RPMI7951 (cell line): ENCODE measurements around the gene AOC3. TPM values are rescaled to one million over a fixed set of nuclear protein-coding genes. Genes with fewer than 3 reads are reported as not detected.
"Not testable (repeated sequence)": the region's sequence is repeated elsewhere in the genome, so short reads cannot be mapped to it uniquely, and the experiment has no call there.

Experiments
- DNase-seq: peaks from one replicate; pipeline ENCODE4 v3.0.0-alpha.2; 2012; ENCODE audit warnings: low read depth
- total RNA-seq: library from RNA; depleted of rRNA; stranded (reverse); fragments of >200 nt; shearing (Covaris generic); gene quantifications from 2 replicates; pipeline ENCODE4 v1.2.3, GENCODE V29; 2014

AOC3 gene
- total RNA-seq, 1 experiment from 2014 or later, result not detected

- DNase-seq, result no peak
These were observed 6.0 kb upstream of the AOC3 start for GRCh38 chr17:42844761-42845555.

GRCh38 chr17:42845556-42845917 lies 5.5 kb upstream of the AOC3 start:
- no peak for DNase-seq

- peak; percentile 44 for DNase-seq
These were observed 4.9 kb upstream of the AOC3 start for GRCh38 chr17:42845918-42846593.

GRCh38 chr17:42846594-42847280 lies 4.3 kb upstream of the AOC3 start:
- no peak for DNase-seq

GRCh38 chr17:42848093-42848492 lies 2.9 kb upstream of the AOC3 start:
- DNase-seq, result no peak

GRCh38 chr17:42849031-42849430 lies 2.0 kb upstream of the AOC3 start:
- no peak for DNase-seq

- DNase-seq, result peak; percentile 27
These were observed 1.4 kb upstream of the AOC3 start for GRCh38 chr17:42849451-42850181.

- not testable (repeated sequence) for DNase-seq
These were observed 607 bp downstream of the AOC3 start for GRCh38 chr17:42851371-42852240.

GRCh38 chr17:42852351-42852750 lies 1.4 kb downstream of the AOC3 start:
- DNase-seq, result no peak

- DNase-seq, result no peak
These were observed 2.0 kb downstream of the AOC3 start for GRCh38 chr17:42853004-42853403.

- no peak for DNase-seq
These were observed 2.6 kb downstream of the AOC3 start for GRCh38 chr17:42853597-42853967.

- no peak for DNase-seq
These were observed 3.2 kb downstream of the AOC3 start for GRCh38 chr17:42853968-42854790.

- no peak for DNase-seq
These were observed 4.1 kb downstream of the AOC3 start for GRCh38 chr17:42855048-42855596.

- not testable (repeated sequence) for DNase-seq
These were observed 5.1 kb downstream of the AOC3 start for GRCh38 chr17:42856093-42856492.

GRCh38 chr17:42856516-42856915 lies 5.5 kb downstream of the AOC3 start:
- not testable (repeated sequence) for DNase-seq

GRCh38 chr17:42857389-42857788 lies 6.4 kb downstream of the AOC3 start:
- no peak for DNase-seq

GRCh38 chr17:42865638-42866094 lies 14.7 kb downstream of the AOC3 start:
- no peak for DNase-seq

GRCh38 chr17:42866216-42866615 lies 15.2 kb downstream of the AOC3 start:
- no peak for DNase-seq

GRCh38 chr17:42866631-42867575 lies 15.9 kb downstream of the AOC3 start:
- DNase-seq, result no peak
